ENCODE data around the gene IDE.

- TF ChIP-seq CTCF (IDR thresholded peaks at IDR 0.05; ENCODE audit: low read length) (no peak), EZH2 (optimal IDR thresholded peaks at IDR 0.05; ENCODE audit: low read depth, low read length) (no peak), EZH2phosphoT487 (IDR thresholded peaks at IDR 0.05; ENCODE audit: low read length) (no peak)
Measured at GRCh38 chr10:92493362-92493761, 80.5 kb downstream of the IDE start.
